ENCODE measurements around the gene BAZ2B.

The BAZ2B gene

GRCh38 chr2:159518321-159519005, 97.9 kb downstream of the BAZ2B start:
- no peak for DNase-seq

DNA sequence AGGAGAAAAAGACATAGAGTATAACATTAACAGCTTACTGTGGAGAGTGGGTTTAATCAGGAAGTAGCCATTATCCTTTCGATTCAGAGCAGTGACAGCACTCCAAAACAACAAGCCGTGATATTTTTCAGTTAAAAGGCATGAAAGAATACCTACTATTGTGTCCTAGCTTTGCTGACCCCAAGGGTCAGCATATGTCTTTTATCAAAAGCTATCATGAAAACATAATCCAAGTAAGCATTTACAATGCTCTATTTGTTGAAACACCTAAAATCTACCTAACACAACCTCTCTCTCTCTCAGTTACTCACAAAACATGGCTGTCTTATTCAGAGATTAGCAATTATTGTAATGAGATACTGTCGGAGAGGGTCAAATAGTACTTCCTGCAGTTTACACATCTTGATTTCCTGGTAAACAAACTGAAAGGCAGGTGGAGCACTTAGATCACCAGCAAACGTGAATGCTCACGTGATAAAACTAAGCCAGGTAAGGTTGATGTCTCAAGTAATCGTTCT, 100.0 kb downstream of the BAZ2B start:
- peak; percentile 99 for DNase-seq

GRCh38 chr2:159515441-159515840, 100.9 kb downstream of the BAZ2B start:
- DNase-seq, result peak; percentile 30

DNA sequence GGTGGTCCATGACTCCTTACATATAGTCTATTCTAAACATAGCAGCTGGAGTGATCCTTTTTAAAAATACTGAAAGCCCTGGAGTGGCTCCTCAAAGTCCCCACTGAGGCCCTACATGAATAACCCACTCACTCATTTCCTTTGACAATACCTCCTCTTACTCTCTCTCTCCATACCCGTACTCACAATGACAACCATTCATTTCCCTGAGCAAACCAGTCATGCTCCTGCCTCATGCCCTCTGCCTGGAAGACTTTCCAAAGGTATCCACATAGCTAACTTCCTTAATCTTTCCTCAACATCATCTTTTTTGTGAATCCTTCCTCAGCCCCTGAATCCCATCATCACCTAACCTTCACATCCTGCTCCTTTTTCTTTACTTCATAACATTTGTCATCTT, 102.6 kb downstream of the BAZ2B start:
- no peak for DNase-seq

- DNase-seq, result no peak
These were observed 108.2 kb downstream of the BAZ2B start for GRCh38 chr2:159508140-159508539.

DNA sequence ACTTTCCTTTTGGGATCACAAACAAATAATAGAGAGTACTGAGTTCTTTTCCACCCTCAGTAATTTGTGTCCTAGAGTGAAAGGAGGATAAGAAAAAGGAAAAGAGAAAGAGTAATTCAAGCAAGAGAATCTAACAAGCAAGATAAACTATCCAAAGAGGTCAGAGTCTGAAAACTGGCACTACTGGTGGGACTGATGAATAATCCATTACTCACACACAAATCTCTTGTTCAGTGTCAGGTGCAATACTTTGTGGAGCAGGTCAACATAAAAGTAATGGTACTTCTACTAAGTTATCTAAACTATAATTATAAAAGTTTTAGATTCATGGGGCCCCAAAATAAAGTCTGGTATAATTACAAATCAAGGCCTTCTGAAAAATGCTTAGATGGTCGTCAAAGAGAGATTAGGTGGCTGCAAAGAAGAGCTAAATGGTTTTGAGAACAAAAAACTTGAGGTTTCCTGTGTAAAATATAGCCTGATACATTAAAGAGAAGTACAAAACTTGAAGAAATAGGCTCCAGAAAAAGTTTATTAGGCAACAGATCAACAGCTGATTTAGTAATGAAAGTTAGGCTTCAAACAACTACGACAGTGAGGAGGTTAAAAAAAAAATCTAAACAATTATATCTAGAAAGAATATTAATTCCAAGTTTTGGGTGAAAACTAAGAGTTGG, 109.4 kb downstream of the BAZ2B start:
- DNase-seq, result no peak

- DNase-seq, result no peak
These were observed 110.1 kb downstream of the BAZ2B start for GRCh38 chr2:159506202-159506601.

GRCh38 chr2:159505196-159505595, 111.2 kb downstream of the BAZ2B start:
- no peak for DNase-seq

DNA sequence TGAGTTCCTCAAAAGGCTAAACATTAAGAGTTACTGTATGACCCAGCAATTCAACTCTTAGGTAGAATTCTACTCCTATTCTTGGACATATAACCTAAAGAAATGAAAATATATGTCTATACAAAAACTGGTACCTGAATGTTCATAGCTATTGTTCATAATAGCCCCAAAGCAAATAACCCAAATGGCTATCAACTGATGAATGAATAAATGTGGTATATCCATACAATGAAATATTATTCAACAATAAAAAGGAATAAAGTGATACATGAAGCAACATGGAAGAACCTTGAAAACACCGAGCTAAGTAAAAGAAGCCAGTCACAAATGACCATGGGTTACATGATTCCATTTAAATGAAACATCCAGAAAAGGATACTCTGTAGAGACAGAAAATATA, 114.6 kb downstream of the BAZ2B start:
- DNase-seq, result no peak

GRCh38 chr2:159497847-159498246, 118.5 kb downstream of the BAZ2B start:
- DNase-seq, result peak; percentile 84

- DNase-seq, result no peak
These were observed 119.1 kb downstream of the BAZ2B start for GRCh38 chr2:159497256-159497655.

DNA sequence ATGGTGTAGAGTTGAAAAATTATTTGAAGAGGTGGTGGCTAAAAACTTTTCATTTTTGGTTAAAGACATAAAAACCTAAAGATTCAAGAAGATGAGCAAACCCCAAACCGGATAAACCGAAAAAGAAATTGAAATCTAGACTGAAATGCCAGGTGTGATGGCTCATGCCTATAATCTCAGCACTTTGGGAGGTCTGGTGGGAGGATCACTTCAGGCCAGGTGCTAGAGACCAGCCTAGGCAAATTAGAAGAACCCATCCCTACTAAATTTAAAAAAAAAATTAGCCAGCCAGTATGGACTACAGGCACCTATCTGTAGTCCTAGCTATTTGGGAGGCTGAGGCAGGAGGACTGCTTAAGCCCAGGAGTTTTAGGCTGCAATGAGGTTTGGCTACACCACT, 126.9 kb downstream of the BAZ2B start:
- DNase-seq, result no peak

DNA sequence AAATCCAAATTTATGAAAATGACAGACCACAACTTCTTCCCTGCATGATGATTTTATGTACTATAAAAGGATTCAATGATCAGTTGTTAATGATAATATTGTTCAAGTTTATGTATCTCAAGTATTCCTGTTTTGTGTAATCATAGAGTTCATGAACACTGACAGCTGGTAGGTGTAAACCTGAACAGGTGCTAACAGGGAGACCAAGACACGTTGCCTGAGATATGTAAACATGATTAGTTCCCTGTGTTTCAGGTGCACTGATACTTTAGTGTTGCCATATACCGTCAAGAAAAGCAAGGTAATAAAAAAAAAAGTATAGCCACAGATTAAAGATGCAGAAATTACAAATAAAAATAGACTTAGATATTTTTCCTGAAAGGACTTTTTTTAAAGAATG, 131.8 kb downstream of the BAZ2B start:
- DNase-seq, result peak; percentile 91

- no peak for DNase-seq
These were observed 140.0 kb downstream of the BAZ2B start for GRCh38 chr2:159476329-159476728.

GRCh38 chr2:159475793-159476192, 140.6 kb downstream of the BAZ2B start:
- DNase-seq, result no peak

DNA sequence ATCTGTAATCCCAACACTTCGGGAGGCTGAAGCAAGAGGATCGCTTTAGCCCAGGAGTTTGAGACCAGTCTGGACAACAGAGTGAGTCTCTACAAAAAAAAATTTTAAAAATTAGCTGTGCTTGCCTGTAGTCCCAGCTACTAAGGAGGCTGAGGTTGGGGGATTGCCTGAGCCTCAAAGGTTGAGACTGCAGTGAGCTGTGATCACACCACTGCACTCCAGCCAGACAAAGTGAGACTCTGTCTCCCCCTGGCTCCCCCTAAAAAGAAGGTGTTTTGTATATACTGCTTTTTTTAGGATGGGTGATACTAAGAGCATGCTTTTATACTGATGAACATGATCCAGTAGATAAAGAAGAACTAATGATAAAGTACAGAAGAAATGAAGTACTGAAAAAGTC, 145.0 kb downstream of the BAZ2B start:
- DNase-seq, result no peak

DNA sequence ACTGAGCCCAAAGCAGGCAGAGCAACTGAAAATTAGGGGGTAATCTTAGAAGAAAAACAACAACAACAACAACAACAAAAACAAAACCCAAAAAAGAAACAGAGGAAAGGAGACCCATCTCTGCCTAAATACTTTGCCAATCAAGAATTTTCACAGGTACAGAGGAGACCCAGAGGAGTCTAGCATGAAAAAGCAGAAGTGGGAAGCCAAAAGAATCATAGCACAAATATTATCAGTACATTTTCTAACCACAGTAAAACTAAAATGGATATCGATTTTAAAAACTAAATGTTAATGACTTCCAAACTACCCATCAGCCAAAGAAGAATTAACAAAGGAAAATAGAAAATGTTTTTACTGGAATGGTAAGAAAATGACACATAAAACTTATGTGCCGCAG, 148.1 kb downstream of the BAZ2B start:
- no peak for DNase-seq

GRCh38 chr2:159462961-159463360, 153.4 kb downstream of the BAZ2B start:
- no peak for DNase-seq

GRCh38 chr2:159462201-159462785, 154.1 kb downstream of the BAZ2B start:
- DNase-seq, result no peak

- DNase-seq, result no peak
These were observed 155.3 kb downstream of the BAZ2B start for GRCh38 chr2:159461076-159461475.

- DNase-seq, result no peak
These were observed 156.1 kb downstream of the BAZ2B start for GRCh38 chr2:159460227-159460626.

DNA sequence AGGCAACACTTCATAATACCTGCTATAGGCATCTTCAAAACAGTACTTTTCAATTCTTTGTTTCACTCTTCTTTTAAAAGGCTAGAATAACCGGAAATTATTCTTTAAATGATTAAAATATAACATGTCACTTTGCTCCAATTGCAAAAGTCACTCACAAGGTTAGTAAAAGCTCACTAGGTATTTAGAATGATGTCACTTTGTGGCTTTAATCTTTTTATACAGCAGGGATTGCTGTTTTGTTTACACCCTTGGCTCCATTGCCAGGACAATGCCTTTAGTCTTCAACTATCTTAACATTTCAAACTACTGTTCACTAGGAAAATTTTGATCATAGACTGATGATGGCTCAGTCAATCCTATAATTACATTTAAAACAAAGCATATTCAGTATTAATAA, 157.1 kb downstream of the BAZ2B start:
- no peak for DNase-seq

DNA sequence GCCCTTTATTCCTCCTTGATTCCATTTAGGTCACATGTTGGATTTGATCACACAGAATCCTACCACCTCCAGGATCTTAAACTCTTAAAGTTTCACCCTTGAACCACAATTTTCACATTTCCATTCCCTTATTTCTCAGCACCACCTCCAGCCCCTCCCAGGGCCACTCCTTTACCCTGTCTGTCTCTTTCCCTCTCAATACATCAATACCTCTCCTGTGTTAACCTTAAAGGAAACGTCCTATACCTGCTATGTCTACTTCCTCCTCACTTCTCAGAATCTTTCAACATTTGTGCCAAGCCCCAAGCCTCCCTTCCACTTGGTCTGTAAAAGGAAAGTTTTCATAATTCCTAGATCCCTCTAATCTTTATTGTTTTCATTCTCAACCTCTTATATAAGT, 158.8 kb downstream of the BAZ2B start:
- no peak for DNase-seq
